GM19025 (cell line): ENCODE results near the gene METTL1.
"Not testable (repeated sequence)": the region's sequence is repeated elsewhere in the genome, so short reads cannot be mapped to it uniquely, and the experiment has no call there.

Experiments used
- ATAC-seq: cut with Tn5 transposase; IDR thresholded peaks from one replicate; pipeline ENCODE4 v1.9.1; 2021; ENCODE audit warnings: mild to moderate bottlenecking, low read depth, moderate library complexity; ENCODE audit not compliant: unreplicated experiment

METTL1 gene

DNA sequence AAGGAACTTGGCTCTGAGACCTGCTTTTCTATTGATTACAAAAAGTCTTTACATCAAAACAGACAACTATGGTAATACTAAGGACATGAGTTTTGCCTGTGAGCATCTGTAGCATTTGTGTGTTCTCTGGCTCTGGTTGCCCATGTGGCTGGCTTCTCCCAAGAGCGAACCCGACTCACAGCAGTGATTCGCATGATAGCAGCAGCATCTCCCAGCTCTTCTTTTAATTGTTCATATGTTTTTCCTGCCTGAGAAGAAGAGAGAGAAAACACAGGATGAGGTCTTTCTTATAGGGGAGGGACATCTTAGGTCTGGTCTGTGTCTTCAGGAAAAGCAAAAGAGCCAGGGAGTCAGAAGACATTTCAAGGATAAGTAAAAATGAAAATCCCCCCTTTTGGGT lies 29.1 kb upstream of the METTL1 start:
- ATAC-seq, result no peak

DNA sequence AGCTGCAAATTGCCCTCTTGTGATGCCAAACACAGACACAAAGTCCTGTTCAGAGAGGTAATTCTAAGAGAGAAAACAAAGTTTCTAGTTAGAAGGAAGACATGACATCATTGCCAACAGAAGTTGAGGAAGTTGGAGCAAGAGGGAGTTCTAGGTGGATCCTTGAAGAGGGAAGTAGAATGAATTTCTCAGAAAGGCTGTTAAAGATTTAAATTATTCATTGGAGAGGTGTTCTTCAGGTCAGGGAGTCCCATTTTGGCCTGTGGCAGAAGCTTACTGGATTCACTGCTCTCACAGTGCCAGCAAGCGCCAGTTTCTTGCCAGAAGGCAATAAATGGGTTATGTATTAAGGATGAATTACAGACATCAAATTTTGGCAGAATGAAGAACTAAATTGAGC lies 26.0 kb upstream of the METTL1 start:
- no peak for ATAC-seq

DNA sequence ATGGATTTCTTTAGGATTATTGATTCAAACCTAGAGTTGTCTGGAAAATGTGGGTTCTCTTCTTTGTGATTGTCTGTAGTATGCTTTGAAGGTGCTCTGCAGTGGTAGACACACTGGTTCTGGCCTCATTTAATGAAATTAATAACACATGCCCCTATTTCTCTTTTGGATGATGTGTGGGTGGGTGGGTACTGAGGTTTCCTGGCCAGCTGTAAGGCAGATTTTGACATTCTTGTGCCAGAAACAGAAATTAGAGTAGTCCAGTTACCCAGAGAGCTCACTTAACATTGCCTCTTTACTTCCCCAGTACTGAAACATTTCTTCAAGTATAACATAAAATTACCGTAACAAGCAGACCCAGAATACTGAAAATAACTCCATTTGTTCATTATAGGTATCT lies 25.1 kb upstream of the METTL1 start:
- no peak for ATAC-seq

DNA sequence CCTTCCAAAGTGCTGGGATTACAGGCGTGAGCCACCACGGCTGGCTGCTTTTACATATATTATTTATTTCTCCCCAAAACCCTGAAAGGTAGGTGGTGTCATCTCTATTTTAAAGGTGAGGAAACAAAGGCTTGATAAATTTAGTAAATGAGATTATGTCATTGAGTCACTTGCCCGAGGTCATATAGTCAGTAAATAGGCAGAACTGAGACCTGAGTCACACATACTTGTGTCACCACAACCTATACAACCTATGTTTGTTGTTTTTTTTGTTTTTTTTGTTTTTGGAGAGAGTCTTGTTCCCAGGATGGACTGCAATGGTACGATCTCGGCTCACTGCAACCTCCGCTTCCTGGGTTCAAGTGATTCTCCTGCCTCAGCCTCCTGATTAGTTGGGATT lies 23.4 kb upstream of the METTL1 start:
- ATAC-seq, result no peak

DNA sequence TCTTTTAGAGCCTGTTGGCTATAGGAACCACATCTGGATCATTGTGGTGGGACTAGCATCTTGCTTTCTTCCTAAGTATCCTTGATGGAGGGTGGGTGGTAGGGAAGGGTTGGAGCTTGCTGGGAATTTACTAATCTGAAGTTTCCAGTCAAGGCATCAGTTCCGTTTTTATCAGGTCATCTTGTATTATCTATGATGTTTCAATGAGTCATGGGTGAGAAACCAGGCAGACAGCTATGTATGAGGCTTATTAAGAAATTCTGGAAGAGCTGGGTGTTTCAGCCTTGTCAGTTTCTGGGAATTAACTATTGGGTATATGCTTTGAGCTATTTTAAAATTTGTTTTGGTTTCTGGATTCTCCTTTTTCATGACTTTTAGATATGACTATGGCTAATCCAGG lies 22.0 kb upstream of the METTL1 start:
- ATAC-seq, result no peak

DNA sequence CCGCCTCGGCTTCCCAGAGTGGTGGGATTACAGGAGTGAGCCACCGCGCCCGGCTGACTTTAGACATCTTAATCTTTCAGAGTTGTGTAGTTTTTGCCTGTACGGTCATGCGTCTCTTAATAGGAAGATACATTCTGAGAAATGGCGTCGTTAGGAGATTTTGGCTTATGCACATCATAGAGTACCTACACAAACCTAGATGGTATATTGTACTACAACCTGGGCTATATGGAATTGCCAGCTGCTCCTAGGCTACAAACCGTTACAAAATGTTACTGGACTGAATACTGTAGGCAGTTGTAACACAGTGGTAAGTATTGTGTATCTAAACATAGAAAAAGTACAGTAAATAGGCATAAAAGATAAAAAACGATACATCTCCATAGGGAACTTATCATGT lies 12.0 kb upstream of the METTL1 start:
- no peak for ATAC-seq

DNA sequence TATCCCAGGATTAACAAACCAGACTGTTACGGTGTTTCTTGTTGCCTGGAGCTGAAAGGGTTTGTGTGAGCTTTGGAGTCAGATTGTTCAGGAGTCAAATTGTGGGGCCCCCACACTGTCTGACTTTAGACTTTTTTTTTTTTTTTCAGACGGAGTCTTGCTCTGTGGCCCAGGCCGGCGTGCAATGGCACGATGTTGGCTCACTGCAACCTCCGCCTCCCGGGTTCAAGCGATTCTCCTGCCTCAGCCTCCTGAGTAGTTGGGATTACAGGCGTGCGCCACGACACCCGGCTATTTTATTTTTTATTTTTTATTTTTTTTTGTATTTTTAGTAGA lies 11.5 kb upstream of the METTL1 start:
- ATAC-seq, result no peak

DNA sequence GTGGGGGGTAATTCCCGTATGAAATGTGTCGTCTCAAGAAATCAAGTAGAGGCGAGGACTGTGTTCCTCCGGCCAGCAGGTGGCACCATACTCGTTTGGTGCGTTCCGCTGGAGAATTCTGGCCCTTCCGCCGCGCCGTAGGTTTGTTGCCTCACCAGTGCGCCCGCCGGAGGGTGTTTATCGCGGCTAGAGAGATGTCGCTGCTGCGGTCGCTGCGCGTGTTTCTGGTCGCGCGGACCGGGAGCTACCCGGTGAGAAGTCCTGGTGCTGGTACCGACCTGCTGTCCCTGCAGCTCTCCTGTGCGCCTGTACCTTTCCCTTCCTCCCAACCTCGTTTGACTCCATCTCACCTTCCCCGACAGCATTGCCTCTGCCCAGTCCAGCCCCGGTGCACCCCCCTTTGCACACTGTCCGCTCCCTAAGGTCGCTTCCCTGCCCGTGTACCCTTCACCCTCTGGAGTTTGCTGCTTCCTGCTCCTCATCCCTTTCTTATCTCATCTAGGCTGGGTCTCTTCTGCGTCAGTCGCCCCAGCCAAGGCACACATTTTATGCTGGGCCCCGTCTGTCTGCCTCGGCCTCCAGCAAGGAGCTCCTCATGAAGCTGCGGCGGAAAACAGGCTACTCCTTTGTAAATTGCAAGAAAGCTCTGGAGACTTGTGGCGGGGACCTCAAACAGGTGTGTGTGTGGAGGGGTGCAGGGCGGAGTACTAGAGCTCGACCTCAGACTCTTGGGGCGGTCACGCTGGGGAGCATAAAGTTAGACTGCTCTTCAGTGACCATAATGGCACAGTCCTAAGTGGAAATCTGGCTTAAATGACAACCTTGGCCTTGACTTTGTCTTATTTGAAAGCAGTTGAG lies 10.9 kb upstream of the METTL1 start, which contains the start of gene TSFM:
Gene TSFM (plus strand): TSS at position 180 of the 858 bp plus-strand sequence. CDS start 15 bp downstream, at position 195.
- ATAC-seq, result peak; percentile 94

DNA sequence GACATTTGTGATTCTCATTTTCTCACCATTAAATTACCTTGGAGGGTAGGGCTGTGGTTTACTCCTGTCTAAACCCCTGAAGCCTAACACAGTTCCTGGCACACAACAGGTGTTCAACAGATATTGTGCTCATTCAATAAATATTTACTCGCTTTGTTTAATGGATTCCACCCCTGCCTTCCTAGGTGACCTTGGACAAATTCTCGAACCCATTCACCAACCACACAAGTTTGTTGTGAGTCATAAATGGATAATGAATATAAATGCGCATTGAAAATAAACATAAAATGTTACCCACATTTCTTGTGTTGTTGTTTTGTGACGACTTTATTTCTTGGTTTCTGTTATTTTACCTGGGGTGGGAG lies 10.3 kb upstream of the METTL1 start:
- no peak for ATAC-seq

DNA sequence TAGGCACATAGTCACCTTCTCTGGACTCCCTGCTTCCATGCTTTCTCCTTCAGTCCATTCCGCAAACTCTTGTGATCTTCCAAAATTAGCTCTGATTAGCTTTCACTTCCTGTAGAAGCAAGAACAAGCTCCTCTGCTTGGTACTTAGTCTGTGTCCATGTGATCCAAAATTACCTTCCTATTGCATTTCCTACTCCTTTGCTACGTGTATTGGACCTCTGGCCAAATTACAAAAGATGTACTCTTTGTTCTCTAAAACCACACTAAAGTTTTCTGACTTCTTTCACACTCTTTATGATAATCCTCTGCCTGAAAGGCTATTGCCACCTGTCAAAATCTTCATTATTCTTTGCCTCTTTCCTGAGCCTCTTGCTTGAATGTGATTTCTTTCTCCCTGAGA lies 9.9 kb upstream of the METTL1 start:
- ATAC-seq, result no peak

DNA sequence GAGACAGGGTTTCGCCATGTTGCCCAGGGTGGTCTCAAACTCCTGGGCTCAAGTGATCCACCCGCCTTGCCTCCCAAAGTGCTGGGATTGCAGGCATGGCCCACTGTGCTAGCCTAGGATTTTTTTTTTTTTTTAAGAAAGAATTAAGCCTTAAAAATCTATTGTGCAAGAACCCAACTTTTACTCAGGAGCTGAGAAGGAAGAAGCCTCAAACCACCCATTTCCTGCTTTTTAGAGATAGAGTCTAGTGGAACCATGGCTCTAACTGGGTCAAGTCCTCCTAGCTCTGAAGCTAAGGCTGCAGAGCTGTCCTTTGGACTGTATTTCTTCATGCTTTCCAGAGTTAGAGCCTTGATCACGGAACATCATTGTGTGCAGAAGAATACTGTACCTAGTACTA lies 9.3 kb upstream of the METTL1 start:
- no peak for ATAC-seq

DNA sequence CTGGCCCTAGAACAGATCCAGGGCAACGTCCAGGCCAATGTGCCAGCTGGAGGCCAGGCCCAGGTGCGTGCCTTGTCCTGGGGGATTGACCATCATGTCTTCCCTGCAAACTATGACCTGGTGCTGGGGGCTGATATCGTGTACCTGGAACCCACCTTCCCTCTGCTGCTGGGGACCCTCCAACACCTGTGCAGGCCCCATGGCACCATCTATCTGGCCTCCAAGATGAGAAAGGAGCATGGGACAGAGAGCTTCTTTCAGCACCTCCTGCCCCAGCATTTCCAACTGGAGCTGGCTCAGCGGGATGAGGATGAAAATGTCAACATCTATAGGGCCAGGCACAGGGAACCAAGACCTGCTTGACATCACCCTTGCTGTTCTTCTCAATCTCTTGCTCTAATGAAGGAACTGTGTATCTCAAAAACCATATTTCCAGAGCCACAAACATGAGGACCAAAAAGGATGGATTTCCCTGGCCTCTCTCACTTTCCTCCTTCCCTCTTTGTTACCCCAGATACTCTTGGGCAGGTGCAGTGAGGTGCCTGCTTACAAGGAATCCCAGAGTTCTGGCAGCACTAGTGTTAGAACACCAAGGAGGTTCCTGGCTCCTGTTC lies 8.5 kb upstream of the METTL1 start:
- no peak for ATAC-seq

DNA sequence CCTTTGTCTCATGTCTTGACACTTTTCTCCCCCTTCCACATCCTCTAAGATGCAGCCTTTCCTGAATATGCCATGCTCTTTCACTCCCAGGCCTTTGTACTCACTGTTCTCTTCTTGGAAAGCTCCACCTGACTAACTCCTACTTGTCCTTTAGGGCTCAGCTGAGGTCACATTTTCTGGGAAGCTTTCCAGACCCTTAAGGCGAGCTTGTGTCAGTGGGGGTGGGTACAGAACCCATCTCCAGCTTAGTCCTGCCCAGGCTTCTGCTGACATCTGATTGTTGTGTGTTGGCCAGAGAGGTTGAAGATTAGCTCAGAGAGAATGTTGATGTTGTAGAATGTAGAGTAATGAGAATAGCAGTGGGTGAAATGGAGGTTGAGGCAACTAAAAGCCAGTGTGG lies 7.8 kb upstream of the METTL1 start:
- ATAC-seq, result no peak

DNA sequence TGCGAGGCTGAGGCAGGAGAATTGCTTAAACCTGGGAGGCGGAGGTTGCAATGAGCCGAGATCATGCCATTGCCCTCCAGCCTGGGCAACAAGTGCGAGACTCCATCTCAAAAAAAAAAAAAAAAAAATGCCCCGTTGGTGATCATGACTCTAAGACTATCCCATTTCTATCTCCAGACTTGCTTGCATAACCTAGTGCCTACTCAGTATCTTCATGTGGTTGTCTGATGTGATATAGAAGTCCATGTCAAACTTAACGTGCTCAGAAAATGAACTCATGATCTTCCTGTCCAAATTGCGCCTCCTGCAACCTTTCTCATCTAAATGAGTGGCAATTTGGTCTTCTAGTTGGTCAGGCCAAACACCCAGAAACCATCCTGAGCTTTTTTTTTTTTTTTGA lies 6.0 kb upstream of the METTL1 start:
- no peak for ATAC-seq

DNA sequence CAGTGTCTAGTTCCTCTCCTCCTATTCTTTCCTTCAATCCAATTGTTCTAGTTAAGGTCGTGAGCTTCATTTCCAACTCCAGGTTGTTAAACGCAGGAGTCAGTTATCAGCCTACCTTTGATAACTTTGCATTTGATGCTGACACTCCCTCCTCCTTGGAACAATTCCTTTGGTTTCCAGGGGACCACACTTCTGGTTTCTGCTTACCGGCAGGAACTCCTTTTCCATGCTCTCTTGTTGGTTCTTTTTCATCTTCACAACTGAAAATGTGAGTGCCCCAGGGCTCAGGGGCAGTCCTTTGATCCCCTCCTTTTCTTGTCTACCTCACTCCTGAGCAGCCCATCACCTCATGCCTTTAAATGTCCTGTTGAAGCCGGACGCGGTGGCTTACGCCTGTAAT lies 5.5 kb upstream of the METTL1 start:
- ATAC-seq, result no peak

DNA sequence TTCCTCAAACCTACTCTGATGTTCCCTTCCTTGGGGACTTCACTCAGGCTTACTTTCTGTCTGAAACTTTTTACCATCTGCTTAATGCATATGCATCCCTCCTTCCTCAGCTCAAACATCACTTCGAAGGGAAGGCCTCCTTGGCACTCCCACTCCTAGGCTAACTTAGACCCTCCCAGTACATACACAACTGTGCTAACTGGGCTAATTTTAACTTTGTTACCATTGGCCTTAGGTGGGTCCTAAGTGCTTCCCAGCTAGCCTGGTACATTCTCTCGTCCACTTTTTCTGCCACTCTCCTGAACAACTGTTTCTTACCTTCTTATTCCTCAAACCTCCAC lies 4.3 kb upstream of the METTL1 start:
- no peak for ATAC-seq

DNA sequence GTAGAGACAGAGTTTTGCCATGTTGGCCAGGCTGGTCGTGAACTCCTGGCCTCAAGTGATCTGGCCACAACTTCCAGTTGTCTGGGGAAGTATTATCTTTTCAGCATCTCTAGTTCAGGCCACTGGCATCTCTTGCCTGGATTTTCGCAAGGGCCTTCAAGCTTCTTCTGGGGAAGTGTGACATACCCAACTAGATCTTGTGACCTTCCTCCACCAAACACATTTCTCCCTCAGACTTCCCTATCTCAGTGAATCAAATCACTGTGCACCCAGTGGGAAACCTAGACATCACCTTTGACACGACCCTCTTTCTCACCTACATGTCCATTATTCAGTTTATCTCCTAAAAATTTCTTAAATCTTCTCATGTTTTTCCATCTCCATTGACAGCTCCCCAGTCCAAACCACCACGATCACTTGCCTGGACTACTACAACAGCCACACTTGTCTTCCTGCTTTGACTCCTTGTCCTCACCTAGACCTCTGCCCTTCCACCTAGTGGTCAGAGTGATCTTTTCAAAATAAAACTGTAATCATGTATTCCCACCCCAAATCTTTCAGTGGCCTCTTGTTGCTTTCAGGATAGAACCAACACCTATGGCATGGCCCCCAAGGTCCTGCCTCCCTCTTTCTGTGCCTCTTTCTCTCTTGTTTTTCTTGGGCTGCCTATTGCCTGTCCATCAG lies 3.8 kb upstream of the METTL1 start:
- no peak for ATAC-seq

DNA sequence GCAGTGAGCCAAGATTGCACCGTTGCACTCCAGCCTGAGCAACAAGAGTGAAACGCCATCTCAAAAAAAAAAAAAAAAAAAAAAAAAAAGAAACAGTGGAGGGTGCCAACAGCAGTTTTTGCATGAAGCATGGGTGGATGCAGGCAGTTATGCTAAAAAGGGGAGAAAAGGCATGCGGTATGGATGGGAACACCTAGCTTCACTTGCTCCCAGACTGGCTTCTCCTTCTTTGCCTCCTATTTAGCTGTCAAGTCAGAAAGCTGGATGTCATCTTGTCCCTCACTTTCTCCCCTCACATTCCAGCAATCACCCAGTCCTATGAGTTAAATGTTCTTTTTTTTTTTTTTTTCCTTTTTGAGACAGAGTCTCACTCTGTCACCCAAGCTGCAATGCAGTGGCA lies 3.1 kb upstream of the METTL1 start:
- no peak for ATAC-seq

DNA sequence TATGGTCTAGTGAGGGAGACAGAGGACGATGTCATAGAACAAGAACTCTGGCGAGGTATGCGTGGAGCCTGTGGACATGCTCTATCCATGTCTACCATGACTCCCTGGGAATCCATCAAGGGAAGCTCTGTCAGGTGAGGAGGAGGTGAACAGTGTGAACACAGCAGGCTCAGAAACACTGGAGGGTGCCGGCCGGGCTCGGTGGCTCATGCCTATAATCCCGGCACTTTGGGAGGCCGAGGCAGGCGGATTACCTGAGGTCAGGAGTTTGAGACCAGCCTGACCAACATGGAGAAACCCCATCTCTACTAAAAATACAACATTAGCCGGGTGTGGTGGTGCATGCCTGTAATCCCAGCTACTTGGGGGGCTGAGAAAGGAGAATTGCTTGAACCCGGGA lies 2.7 kb upstream of the METTL1 start:
- not testable (repeated sequence) for ATAC-seq

DNA sequence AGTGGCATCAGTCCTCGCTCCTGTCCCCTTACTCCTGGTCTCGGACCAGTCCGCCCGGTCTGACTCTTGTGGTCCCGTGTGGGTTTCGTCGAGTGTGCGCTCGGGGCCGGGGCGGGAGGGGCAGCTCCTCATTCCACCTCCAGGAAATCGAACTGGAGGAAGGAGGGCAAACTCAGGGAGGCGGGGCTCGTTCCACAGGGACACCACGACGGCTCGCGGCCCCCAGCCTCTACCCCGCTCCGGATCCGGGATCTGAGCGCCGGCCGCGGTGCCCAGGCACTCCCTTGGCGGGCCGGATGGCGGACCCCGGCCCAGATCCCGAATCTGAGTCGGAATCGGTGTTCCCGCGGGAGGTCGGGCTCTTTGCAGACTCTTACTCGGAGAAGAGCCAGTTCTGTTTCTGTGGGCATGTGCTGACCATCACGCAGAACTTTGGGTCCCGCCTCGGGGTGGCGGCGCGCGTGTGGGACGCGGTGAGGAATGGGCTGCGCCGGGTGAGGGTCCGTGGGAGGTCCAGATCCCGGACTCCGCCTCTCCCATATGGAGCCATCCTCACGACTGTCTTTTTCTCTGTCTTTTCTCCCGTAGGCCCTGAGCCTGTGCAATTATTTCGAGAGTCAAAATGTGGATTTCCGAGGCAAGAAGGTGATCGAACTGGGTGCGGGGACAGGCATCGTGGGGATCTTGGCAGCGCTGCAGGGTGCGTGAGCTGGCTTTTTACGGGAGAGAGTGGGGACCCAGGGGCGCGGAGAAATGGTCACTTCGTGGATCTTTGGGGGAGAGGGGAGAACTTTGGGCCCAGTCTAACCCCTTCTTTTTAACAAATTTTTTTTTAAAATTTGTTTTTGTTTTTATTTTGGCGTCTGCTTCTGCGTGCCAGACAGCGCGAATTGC lies 771 bp upstream of the METTL1 start, which contains the start of gene EEF1AKMT3:
Gene EEF1AKMT3 (plus strand): TSS at position 186 of the 894 bp plus-strand sequence. CDS start 111 bp downstream, at position 297.
- ATAC-seq, result peak; percentile 28
